Measurements from ENCODE around the gene GPX3. TPM values are rescaled to one million over a fixed set of nuclear protein-coding genes. Genes with fewer than 3 reads are reported as not detected.

The GPX3 gene
- polyA plus RNA-seq, 1 of the 3 experiments (the other 2 are of a cell fraction): 3.2 TPM

DNA sequence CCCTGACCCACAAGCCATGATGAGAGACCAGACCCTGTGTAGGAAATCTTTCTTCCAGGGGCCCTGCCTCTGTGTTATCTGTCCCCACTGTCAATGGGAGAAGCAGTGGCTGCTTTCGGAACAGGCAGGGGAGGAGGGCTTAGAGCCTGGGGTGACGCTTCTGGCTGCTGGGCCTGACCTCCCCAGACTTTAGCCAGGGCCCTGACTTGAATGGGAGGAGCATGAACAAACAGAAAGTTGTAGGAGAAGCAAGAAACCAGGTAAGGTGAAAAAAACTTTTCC, 12.2 kb upstream of the GPX3 start:
- Histone ChIP-seq H3K4me1 (ENCODE audit: control insufficient read depth in 1 of 2, insufficient read depth in 2 of 2, low read depth in 1 of 2, low read length in 1 of 2) (no peaks in the 10 kb centered on the region), H3K9me3 (no peaks in the 10 kb centered on the region), H2AFZ (ENCODE audit: low read depth) (no peak overlapping the region), H3K9ac (no peak overlapping the region), H3K27ac (ENCODE audit: low read depth in 2 of 2, low read length in 1 of 2) (no peak overlapping the region), H3K36me3 (replicated peaks in 1 of 2; ENCODE audit: control insufficient read depth in 1 of 2, insufficient read depth in 2 of 2, low read length in 1 of 2) (no peaks in the 10 kb centered on the region), H3K9me2 (no peaks in the 10 kb centered on the region), H3K4me2 (no peak overlapping the region), H4K20me1 (ENCODE audit: insufficient read depth) (no peaks in the 10 kb centered on the region), H3K4me3 (ENCODE audit: low read depth in 2 of 2, low read length in 1 of 2) (no peak overlapping the region), H3K27me3 (ENCODE audit: insufficient read depth) (no peaks in the 10 kb centered on the region), H3K79me2 (ENCODE audit: insufficient read depth) (no peaks in the 10 kb centered on the region), H3F3A (replicated peaks; ENCODE audit: insufficient read depth) (no peaks in the 10 kb centered on the region)
- ChIA-PET CTCF (no interaction called here), POLR2A (no interaction called here)
- no peak for DNase-seq
- 51% methylated on average over 2 of the region's 2 CpGs for WGBS (ENCODE audit: low lambda C conversion rate)
- TF ChIP-seq TAF1 (IDR thresholded peaks at IDR 0.05; ENCODE audit: borderline replicate concordance, low read depth, low read length) (no peak), SMC3 (IDR thresholded peaks at IDR 0.05; ENCODE audit: low read depth, low read length) (no peak), NFIC (IDR thresholded peaks at IDR 0.05; ENCODE audit: borderline replicate concordance) (no peak), SIN3A (IDR thresholded peaks at IDR 0.05; ENCODE audit: borderline replicate concordance, low read depth, low read length) (no peak), RAD21 (IDR thresholded peaks at IDR 0.05; ENCODE audit: low read length) (no peak), NRF1 (IDR thresholded peaks at IDR 0.05; ENCODE audit: low read depth, low read length) (no peak)

DNA sequence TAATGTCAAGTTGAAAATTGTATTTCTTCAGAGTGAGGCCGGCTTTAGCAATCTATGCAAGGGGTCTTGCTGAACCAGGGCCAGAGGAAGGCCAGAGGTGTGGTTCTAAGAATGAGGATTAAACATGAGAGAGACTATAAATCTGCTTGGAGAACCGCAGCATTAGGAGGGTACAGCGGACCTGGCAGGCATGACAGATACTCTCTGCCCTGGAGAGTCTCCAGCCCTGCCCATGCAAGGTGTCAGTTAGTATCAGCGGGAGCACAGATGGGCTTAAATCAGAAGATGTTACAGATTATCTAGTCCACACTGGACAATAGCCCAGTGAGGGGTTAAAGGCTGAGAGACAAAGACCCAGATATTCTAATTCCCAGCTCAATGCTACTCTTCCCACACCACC, 11.5 kb upstream of the GPX3 start:
- POLR2A ChIA-PET: no interaction called here
- CTCF ChIA-PET: interaction anchor here (1.0 to 1.1 kb wide), 2 partner anchors 39 to 107 kb away, joined by 3 read pairs; no protein-coding TSS in a partner anchor

DNA sequence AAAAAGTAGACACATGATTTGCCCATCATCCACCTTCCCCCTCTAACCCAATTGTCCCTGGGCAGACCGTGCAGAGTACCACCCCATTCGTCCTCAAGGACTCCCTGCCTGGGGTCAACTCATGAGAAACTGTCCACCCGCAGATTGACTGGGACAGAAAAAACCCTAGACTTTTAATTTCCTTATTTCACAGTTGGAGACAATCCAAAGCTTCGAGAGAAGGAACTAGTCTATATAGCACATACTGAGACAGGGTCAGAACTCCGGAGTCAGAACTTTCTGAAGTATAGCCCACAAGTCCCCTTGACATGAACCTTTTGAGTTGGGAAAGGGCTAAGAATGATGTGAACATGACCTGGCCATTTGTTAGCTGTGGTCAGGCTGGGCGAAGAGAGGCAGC, 7.5 kb upstream of the GPX3 start:
- Histone ChIP-seq H3K36me3 (replicated peaks in 1 of 2; ENCODE audit: control insufficient read depth in 1 of 2, insufficient read depth in 2 of 2, low read length in 1 of 2) (no peaks in the 10 kb centered on the region), H3K9me3 (no peaks in the 10 kb centered on the region), H2AFZ (ENCODE audit: low read depth) (no peak overlapping the region), H3K27ac (ENCODE audit: low read depth in 2 of 2, low read length in 1 of 2) (no peak overlapping the region), H3K4me2 (no peak overlapping the region), H3K4me3 (ENCODE audit: low read depth in 2 of 2, low read length in 1 of 2) (no peak overlapping the region), H3K9ac (no peak overlapping the region), H3K79me2 (ENCODE audit: insufficient read depth) (no peaks in the 10 kb centered on the region), H3K9me2 (no peaks in the 10 kb centered on the region), H4K20me1 (ENCODE audit: insufficient read depth) (no peaks in the 10 kb centered on the region), H3K4me1 (ENCODE audit: control insufficient read depth in 1 of 2, insufficient read depth in 2 of 2, low read depth in 1 of 2, low read length in 1 of 2) (no peaks in the 10 kb centered on the region), H3F3A (replicated peaks; ENCODE audit: insufficient read depth) (no peaks in the 10 kb centered on the region), H3K27me3 (ENCODE audit: insufficient read depth) (no peaks in the 10 kb centered on the region)
- TF ChIP-seq, protein P1, sequence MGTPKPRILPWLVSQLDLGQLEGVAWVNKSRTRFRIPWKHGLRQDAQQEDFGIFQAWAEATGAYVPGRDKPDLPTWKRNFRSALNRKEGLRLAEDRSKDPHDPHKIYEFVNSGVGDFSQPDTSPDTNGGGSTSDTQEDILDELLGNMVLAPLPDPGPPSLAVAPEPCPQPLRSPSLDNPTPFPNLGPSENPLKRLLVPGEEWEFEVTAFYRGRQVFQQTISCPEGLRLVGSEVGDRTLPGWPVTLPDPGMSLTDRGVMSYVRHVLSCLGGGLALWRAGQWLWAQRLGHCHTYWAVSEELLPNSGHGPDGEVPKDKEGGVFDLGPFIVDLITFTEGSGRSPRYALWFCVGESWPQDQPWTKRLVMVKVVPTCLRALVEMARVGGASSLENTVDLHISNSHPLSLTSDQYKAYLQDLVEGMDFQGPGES (IDR thresholded peaks at IDR 0.05; ENCODE audit: low read depth, low read length): no peak
- TF ChIP-seq RAD21 (IDR thresholded peaks at IDR 0.05; ENCODE audit: low read length) (no peak), EP300 (IDR thresholded peaks at IDR 0.05; ENCODE audit: borderline replicate concordance in 1 of 2, low read depth in 1 of 2, low read length in 1 of 2) (no peak), ELF1 (IDR thresholded peaks at IDR 0.05) (no peak)
- TF ChIP-seq, protein P2, sequence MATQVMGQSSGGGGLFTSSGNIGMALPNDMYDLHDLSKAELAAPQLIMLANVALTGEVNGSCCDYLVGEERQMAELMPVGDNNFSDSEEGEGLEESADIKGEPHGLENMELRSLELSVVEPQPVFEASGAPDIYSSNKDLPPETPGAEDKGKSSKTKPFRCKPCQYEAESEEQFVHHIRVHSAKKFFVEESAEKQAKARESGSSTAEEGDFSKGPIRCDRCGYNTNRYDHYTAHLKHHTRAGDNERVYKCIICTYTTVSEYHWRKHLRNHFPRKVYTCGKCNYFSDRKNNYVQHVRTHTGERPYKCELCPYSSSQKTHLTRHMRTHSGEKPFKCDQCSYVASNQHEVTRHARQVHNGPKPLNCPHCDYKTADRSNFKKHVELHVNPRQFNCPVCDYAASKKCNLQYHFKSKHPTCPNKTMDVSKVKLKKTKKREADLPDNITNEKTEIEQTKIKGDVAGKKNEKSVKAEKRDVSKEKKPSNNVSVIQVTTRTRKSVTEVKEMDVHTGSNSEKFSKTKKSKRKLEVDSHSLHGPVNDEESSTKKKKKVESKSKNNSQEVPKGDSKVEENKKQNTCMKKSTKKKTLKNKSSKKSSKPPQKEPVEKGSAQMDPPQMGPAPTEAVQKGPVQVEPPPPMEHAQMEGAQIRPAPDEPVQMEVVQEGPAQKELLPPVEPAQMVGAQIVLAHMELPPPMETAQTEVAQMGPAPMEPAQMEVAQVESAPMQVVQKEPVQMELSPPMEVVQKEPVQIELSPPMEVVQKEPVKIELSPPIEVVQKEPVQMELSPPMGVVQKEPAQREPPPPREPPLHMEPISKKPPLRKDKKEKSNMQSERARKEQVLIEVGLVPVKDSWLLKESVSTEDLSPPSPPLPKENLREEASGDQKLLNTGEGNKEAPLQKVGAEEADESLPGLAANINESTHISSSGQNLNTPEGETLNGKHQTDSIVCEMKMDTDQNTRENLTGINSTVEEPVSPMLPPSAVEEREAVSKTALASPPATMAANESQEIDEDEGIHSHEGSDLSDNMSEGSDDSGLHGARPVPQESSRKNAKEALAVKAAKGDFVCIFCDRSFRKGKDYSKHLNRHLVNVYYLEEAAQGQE (IDR thresholded peaks at IDR 0.05; ENCODE audit: low read depth, low read length): no peak
- TF ChIP-seq, protein P3, sequence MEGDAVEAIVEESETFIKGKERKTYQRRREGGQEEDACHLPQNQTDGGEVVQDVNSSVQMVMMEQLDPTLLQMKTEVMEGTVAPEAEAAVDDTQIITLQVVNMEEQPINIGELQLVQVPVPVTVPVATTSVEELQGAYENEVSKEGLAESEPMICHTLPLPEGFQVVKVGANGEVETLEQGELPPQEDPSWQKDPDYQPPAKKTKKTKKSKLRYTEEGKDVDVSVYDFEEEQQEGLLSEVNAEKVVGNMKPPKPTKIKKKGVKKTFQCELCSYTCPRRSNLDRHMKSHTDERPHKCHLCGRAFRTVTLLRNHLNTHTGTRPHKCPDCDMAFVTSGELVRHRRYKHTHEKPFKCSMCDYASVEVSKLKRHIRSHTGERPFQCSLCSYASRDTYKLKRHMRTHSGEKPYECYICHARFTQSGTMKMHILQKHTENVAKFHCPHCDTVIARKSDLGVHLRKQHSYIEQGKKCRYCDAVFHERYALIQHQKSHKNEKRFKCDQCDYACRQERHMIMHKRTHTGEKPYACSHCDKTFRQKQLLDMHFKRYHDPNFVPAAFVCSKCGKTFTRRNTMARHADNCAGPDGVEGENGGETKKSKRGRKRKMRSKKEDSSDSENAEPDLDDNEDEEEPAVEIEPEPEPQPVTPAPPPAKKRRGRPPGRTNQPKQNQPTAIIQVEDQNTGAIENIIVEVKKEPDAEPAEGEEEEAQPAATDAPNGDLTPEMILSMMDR (IDR thresholded peaks at IDR 0.05): no peak
- ChIA-PET POLR2A (no interaction called here), CTCF (interaction anchor here (1.0 to 1.6 kb wide), 3 partner anchors 35 to 113 kb away, joined by 3 to 5 read pairs (median 5); no protein-coding TSS in a partner anchor)
- DNase-seq: no peak
- WGBS (ENCODE audit: low lambda C conversion rate): 50% methylated on average over 6 of the region's 6 CpGs

More for the DNA sequence above, 11.5 kb upstream of the GPX3 start:
- H3K9ac ChIP-seq: no peak overlapping the region
- no peaks in the 10 kb centered on the region for H3K4me1 ChIP-seq (ENCODE audit: control insufficient read depth in 1 of 2, insufficient read depth in 2 of 2, low read depth in 1 of 2, low read length in 1 of 2)
- H3K4me3 ChIP-seq (ENCODE audit: low read depth in 2 of 2, low read length in 1 of 2): no peak overlapping the region
- H2AFZ ChIP-seq (ENCODE audit: low read depth): no peak overlapping the region
- no peak overlapping the region for H3K4me2 ChIP-seq
- DNase-seq: no peak
- no peaks in the 10 kb centered on the region for H3K79me2 ChIP-seq (ENCODE audit: insufficient read depth)
- no peaks in the 10 kb centered on the region for H3K36me3 ChIP-seq (replicated peaks in 1 of 2; ENCODE audit: control insufficient read depth in 1 of 2, insufficient read depth in 2 of 2, low read length in 1 of 2)
- no peak overlapping the region for H3K27ac ChIP-seq (ENCODE audit: low read depth in 2 of 2, low read length in 1 of 2)
- H3K9me2 ChIP-seq: no peaks in the 10 kb centered on the region
- no peaks in the 10 kb centered on the region for H4K20me1 ChIP-seq (ENCODE audit: insufficient read depth)
- TF ChIP-seq FOXM1 (IDR thresholded peaks at IDR 0.05; ENCODE audit: low read depth) (no peak), TEAD4 (IDR thresholded peaks at IDR 0.05; ENCODE audit: borderline replicate concordance, insufficient read depth) (no peak), NRF1 (IDR thresholded peaks at IDR 0.05; ENCODE audit: low read depth, low read length) (no peak), ELF1 (IDR thresholded peaks at IDR 0.05) (no peak), SIN3A (IDR thresholded peaks at IDR 0.05; ENCODE audit: borderline replicate concordance, low read depth, low read length) (no peak)
- H3K9me3 ChIP-seq: no peaks in the 10 kb centered on the region
- H3F3A ChIP-seq (replicated peaks; ENCODE audit: insufficient read depth): no peaks in the 10 kb centered on the region
- no peaks in the 10 kb centered on the region for H3K27me3 ChIP-seq (ENCODE audit: insufficient read depth)
- 52% methylated on average over 4 of the region's 4 CpGs for WGBS (ENCODE audit: low lambda C conversion rate)
